MV-4-11 (cell line): ENCODE measurements around the gene COL7A1.
"Not testable (repeated sequence)": the region's sequence is repeated elsewhere in the genome, so short reads cannot be mapped to it uniquely, and the experiment has no call there.

ENCODE experiments used
- DNase-seq: peaks from one replicate; lab custom pipeline; 2025; lab: John Stamatoyannopoulos, UW

Gene COL7A1

GRCh38 chr3:48543271-48543866 is 51.8 kb downstream of the COL7A1 start:
- peak; percentile 65 for DNase-seq

GRCh38 chr3:48538451-48538850 is 56.7 kb downstream of the COL7A1 start:
- DNase-seq: no peak

- no peak for DNase-seq
These were observed 58.3 kb downstream of the COL7A1 start for GRCh38 chr3:48536785-48537184.

GRCh38 chr3:48536116-48536515 is 59.0 kb downstream of the COL7A1 start:
- DNase-seq: no peak

GRCh38 chr3:48535578-48535977 is 59.6 kb downstream of the COL7A1 start:
- no peak for DNase-seq

GRCh38 chr3:48532977-48533337 is 62.2 kb downstream of the COL7A1 start:
- no peak for DNase-seq

GRCh38 chr3:48532271-48532976 is 62.7 kb downstream of the COL7A1 start:
- DNase-seq: peak; percentile 48

GRCh38 chr3:48530701-48531100 is 64.4 kb downstream of the COL7A1 start:
- DNase-seq: not testable (repeated sequence)

- peak; percentile 89 for DNase-seq
These were observed 66.4 kb downstream of the COL7A1 start for GRCh38 chr3:48528754-48529153.

- DNase-seq: peak; percentile 67
These were observed 67.1 kb downstream of the COL7A1 start for GRCh38 chr3:48528048-48528447.

- DNase-seq: no peak
These were observed 70.2 kb downstream of the COL7A1 start for GRCh38 chr3:48524970-48525369.

GRCh38 chr3:48521635-48522034 is 73.5 kb downstream of the COL7A1 start:
- no peak for DNase-seq

GRCh38 chr3:48519277-48519643 is 75.9 kb downstream of the COL7A1 start:
- DNase-seq: no peak

GRCh38 chr3:48518638-48519276 is 76.4 kb downstream of the COL7A1 start:
- peak; percentile 20 for DNase-seq

GRCh38 chr3:48518069-48518468 is 77.1 kb downstream of the COL7A1 start:
- no peak for DNase-seq

- DNase-seq: no peak
These were observed 78.6 kb downstream of the COL7A1 start for GRCh38 chr3:48516571-48516970.

- no peak for DNase-seq
These were observed 80.5 kb downstream of the COL7A1 start for GRCh38 chr3:48514431-48515227.
